H9 (cell line): ENCODE results near the gene RCAN1. TPM values are rescaled to one million over a fixed set of nuclear protein-coding genes. Genes with fewer than 3 reads are reported as not detected.

Experiments
- DNase-seq: peaks from one replicate; pipeline ENCODE4 v3.0.0-alpha.2; 2017
- H2AFZ ChIP-seq: one replicate; pipeline ENCODE4 v1.6.1; 2013; ENCODE audit warnings: mild to moderate bottlenecking, low read length, control low read depth, moderate library complexity
- H2AK5ac ChIP-seq: 2 replicates; pipeline ENCODE4 v1.6.1; 2013; ENCODE audit warnings: low read length, control low read depth, mixed read lengths; ENCODE audit not compliant: insufficient read length
- H2BK120ac ChIP-seq: one replicate; pipeline ENCODE4 v1.6.1; 2013; ENCODE audit warnings: low read depth, mild to moderate bottlenecking, low read length, control low read depth, inconsistent platforms; ENCODE audit not compliant: poor library complexity, severe bottlenecking
- H2BK12ac ChIP-seq: 2 replicates; pipeline ENCODE4 v1.6.1; 2013; ENCODE audit warnings: low read length, control low read depth, mixed read lengths, low read depth; ENCODE audit not compliant: insufficient read length
- H2BK15ac ChIP-seq: 2 replicates; pipeline ENCODE4 v1.6.1; 2013; ENCODE audit warnings: low read depth, low read length, control low read depth
- H2BK20ac ChIP-seq: one replicate; pipeline ENCODE4 v1.6.1; 2013; ENCODE audit warnings: low read depth, mild to moderate bottlenecking, low read length, control low read depth, inconsistent platforms; ENCODE audit not compliant: poor library complexity, severe bottlenecking
- H2BK5ac ChIP-seq: 2 replicates; pipeline ENCODE4 v1.6.1; 2013; ENCODE audit warnings: low read length, control low read depth, mixed read lengths; ENCODE audit not compliant: insufficient read length
- H3K14ac ChIP-seq: 2 replicates; pipeline ENCODE4 v1.6.1; 2013; ENCODE audit warnings: low read length, control low read depth; ENCODE audit not compliant: insufficient read depth
- H3K18ac ChIP-seq: 2 replicates; pipeline ENCODE4 v1.6.1; 2013; ENCODE audit warnings: low read depth, mild to moderate bottlenecking, mixed read lengths, low read length, control low read depth; ENCODE audit not compliant: insufficient read length
- H3K23ac ChIP-seq: 2 replicates; pipeline ENCODE4 v1.6.1; 2013; ENCODE audit warnings: low read length, control low read depth, mixed read lengths, low read depth; ENCODE audit not compliant: insufficient read length
- H3K23me2 ChIP-seq: 2 replicates; pipeline ENCODE4 v1.6.1; 2013; ENCODE audit warnings: low read depth, mild to moderate bottlenecking, mixed read lengths, low read length, control low read depth; ENCODE audit not compliant: insufficient read length, poor library complexity, severe bottlenecking
- H3K27ac ChIP-seq: 2 replicates; pipeline ENCODE4 v1.5.1; 2013; ENCODE audit warnings: low read length, control low read depth, mixed read lengths, low read depth; ENCODE audit not compliant: insufficient read length
- H3K27me3 ChIP-seq: 2 replicates; pipeline ENCODE4 v1.6.1; 2013; ENCODE audit warnings: low read length, control low read depth, inconsistent platforms; ENCODE audit not compliant: insufficient read depth
- H3K4ac ChIP-seq: 2 replicates; pipeline ENCODE4 v1.6.1; 2013; ENCODE audit warnings: low read depth, mild to moderate bottlenecking, control low read depth, inconsistent platforms, low read length, moderate library complexity
- H3K4me1 ChIP-seq: 2 replicates; pipeline ENCODE4 v1.6.1; 2013; ENCODE audit warnings: low read length, control low read depth, inconsistent platforms; ENCODE audit not compliant: insufficient read depth
- H3K4me2 ChIP-seq: 2 replicates; pipeline ENCODE4 v1.6.1; 2013; ENCODE audit warnings: low read length, control low read depth, mixed read lengths; ENCODE audit not compliant: insufficient read length, insufficient read depth
- H3K56ac ChIP-seq: 2 replicates; pipeline ENCODE4 v1.6.1; 2013; ENCODE audit warnings: low read depth, mild to moderate bottlenecking, mixed read lengths, low read length, control low read depth; ENCODE audit not compliant: insufficient read length
- H3K79me1 ChIP-seq: 2 replicates; pipeline ENCODE4 v1.6.1; 2013; ENCODE audit warnings: low read depth, mild to moderate bottlenecking, moderate library complexity, low read length, control low read depth, inconsistent platforms; ENCODE audit not compliant: insufficient read depth, poor library complexity, severe bottlenecking
- H3K79me2 ChIP-seq: 2 replicates; pipeline ENCODE4 v1.6.1; 2013; ENCODE audit warnings: low read length, control low read depth, inconsistent platforms; ENCODE audit not compliant: insufficient read depth
- H3K9ac ChIP-seq: 2 replicates; pipeline ENCODE4 v1.6.1; 2013; ENCODE audit warnings: low read length, control low read depth, mixed read lengths; ENCODE audit not compliant: insufficient read length; ENCODE audit errors: extremely low read depth
- H3K9me3 ChIP-seq: one replicate; pipeline ENCODE4 v1.6.1; 2013; ENCODE audit warnings: low read depth, low read length, inconsistent platforms; ENCODE audit not compliant: control insufficient read depth
- H3T11ph ChIP-seq: one replicate; pipeline ENCODE4 v1.6.1; 2013; ENCODE audit warnings: mild to moderate bottlenecking, low read length, control low read depth, inconsistent platforms
- H4K20me1 ChIP-seq: one replicate; pipeline ENCODE4 v1.6.1; 2013; ENCODE audit not compliant: control insufficient read depth, insufficient read length, insufficient read depth
- H4K5ac ChIP-seq: 2 replicates; pipeline ENCODE4 v1.6.1; 2013; ENCODE audit warnings: low read depth, mild to moderate bottlenecking, mixed read lengths, low read length, control low read depth; ENCODE audit not compliant: insufficient read length
- H4K8ac ChIP-seq: replicated peaks from 2 replicates; pipeline ENCODE4 v1.6.1; 2013; ENCODE audit warnings: low read length, control low read depth, mixed read lengths, low read depth; ENCODE audit not compliant: insufficient read length
- H4K91ac ChIP-seq: 2 replicates; pipeline ENCODE4 v1.6.1; 2013; ENCODE audit warnings: low read depth, mild to moderate bottlenecking, moderate library complexity, mixed read lengths, low read length, control low read depth; ENCODE audit not compliant: insufficient read length
- H3K27ac Mint-ChIP-seq, 3 experiments: 2 replicates in 2 of 3; 3 replicates in 1 of 3; pipeline ENCODE4 v1.8.0; 2020 to 2021; ENCODE audit warnings: mixed read lengths in 3 of 3, mild to moderate bottlenecking in 1 of 3, moderate library complexity in 1 of 3
- H3K27me3 Mint-ChIP-seq: 2 replicates; pipeline ENCODE4 v1.8.0; 2021; ENCODE audit warnings: low read depth, mild to moderate bottlenecking, moderate library complexity, mixed read lengths
- H3K36me3 Mint-ChIP-seq, 3 experiments: 2 replicates in 2 of 3; 3 replicates in 1 of 3; pipeline ENCODE4 v1.8.0; 2020 to 2021; ENCODE audit warnings: low read depth in 3 of 3, mixed read lengths in 3 of 3; ENCODE audit not compliant: insufficient read depth in 1 of 3
- H3K4me1 Mint-ChIP-seq, 2 experiments: 2 replicates each; pipeline ENCODE4 v1.8.0; 2020; ENCODE audit warnings: mixed read lengths in 2 of 2
- H3K4me3 Mint-ChIP-seq, 2 experiments: 2 replicates in 1 of 2; 3 replicates in 1 of 2; pipeline ENCODE4 v1.8.0; 2020 to 2021; ENCODE audit warnings: mild to moderate bottlenecking in 2 of 2, mixed read lengths in 2 of 2, moderate library complexity in 1 of 2
- H3K9me3 Mint-ChIP-seq, 2 experiments: 2 replicates in 1 of 2; 3 replicates in 1 of 2; pipeline ENCODE4 v1.8.0; 2020; ENCODE audit warnings: mild to moderate bottlenecking in 2 of 2, mixed read lengths in 2 of 2, moderate library complexity in 1 of 2
- WGBS: extraction: QIAGEN DNeasy Blood & Tissue Kit; methylation state at CpG from one replicate; pipeline ENCODE4 v1.1.7; 2013; ENCODE audit warnings: missing lambda C conversion rate, low lambda C conversion rate, mixed read lengths; ENCODE audit not compliant: insufficient read length; ENCODE audit errors: extremely low coverage; 5-methylcytosine and 5-hydroxymethylcytosine counted together
- total RNA-seq: library from RNA; stranded (reverse); gene quantifications from 2 replicates; pipeline ENCODE4 v1.2.1, GENCODE V29; 2021
- TF ChIP-seq, protein P1 (sequence below): fragments of 200-600 bp; sonication (generic); conservative IDR thresholded peaks from 3 replicates; pipeline ENCODE4 v1.8.0; 2021; ENCODE audit warnings: antibody characterized with exemption, mild to moderate bottlenecking

RCAN1 gene
- total RNA-seq, 1 experiment from 2014 or later: 7.0 TPM

- Histone ChIP-seq H2AFZ (no peak overlapping the region), H2BK12ac (no peak overlapping the region), H4K91ac (no peak overlapping the region), H4K20me1 (no peaks in the 10 kb centered on the region), H3K27ac (no peak overlapping the region), H2AK5ac (no peak overlapping the region), H2BK20ac (no peak overlapping the region), H3K23ac (no peak overlapping the region), H3K79me2 (no peaks in the 10 kb centered on the region), H3K27me3 (no peaks in the 10 kb centered on the region), H3K79me1 (no peaks in the 10 kb centered on the region), H3K23me2 (no peaks in the 10 kb centered on the region), H2BK15ac (no peak overlapping the region), H3T11ph (no peak overlapping the region), H3K18ac (no peak overlapping the region), H3K56ac (no peak overlapping the region), H3K9me3 (no peaks in the 10 kb centered on the region), H4K8ac (no peak overlapping the region), H2BK5ac (no peak overlapping the region), H3K4ac (no peak overlapping the region), H3K4me2 (no peak overlapping the region), H3K14ac (no peak overlapping the region), H2BK120ac (no peak overlapping the region), H3K9ac (no peak overlapping the region), H4K5ac (no peak overlapping the region), H3K4me1 (peaks cover 4% of the 10 kb centered on the region)
- no peak for DNase-seq
- Mint-ChIP-seq H3K4me1 (peaks cover 44 to 46% of the 10 kb centered on the region in 2 experiments), H3K9me3 (peaks cover 0 to 2% of the 10 kb centered on the region in 2 experiments; a peak in 1 of 5 replicates), H3K27ac (no peak overlapping the region), H3K27me3 (peaks cover 6% of the 10 kb centered on the region), H3K4me3 (no peak overlapping the region), H3K36me3 (no peaks in the 10 kb centered on the region)
- TF ChIP-seq, protein P1, sequence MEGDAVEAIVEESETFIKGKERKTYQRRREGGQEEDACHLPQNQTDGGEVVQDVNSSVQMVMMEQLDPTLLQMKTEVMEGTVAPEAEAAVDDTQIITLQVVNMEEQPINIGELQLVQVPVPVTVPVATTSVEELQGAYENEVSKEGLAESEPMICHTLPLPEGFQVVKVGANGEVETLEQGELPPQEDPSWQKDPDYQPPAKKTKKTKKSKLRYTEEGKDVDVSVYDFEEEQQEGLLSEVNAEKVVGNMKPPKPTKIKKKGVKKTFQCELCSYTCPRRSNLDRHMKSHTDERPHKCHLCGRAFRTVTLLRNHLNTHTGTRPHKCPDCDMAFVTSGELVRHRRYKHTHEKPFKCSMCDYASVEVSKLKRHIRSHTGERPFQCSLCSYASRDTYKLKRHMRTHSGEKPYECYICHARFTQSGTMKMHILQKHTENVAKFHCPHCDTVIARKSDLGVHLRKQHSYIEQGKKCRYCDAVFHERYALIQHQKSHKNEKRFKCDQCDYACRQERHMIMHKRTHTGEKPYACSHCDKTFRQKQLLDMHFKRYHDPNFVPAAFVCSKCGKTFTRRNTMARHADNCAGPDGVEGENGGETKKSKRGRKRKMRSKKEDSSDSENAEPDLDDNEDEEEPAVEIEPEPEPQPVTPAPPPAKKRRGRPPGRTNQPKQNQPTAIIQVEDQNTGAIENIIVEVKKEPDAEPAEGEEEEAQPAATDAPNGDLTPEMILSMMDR: no peak
- WGBS: no CpG with 5 or more reads among the region's 3 CpGs
Measured at GRCh38 chr21:34528131-34528561, 86.8 kb downstream of the RCAN1 start.
